ENCODE measurements around the gene CSF3R. TPM values are rescaled to one million over a fixed set of nuclear protein-coding genes. Genes with fewer than 3 reads are reported as not detected.

The CSF3R gene
- total RNA-seq, 3 donors from 2014 or later (not counting 1 experiment from before 2014, with no cell fraction given), result 5.7 to 74.9 (median 11.7) TPM

GRCh38 chr1:36417931-36418330, 64.8 kb downstream of the CSF3R start:
- no peaks in the 10 kb centered on the region for H3K36me3 Mint-ChIP-seq
- Histone ChIP-seq H3K27me3 (ENCODE audit: control insufficient read depth, insufficient read depth, low read length) (no peaks in the 10 kb centered on the region), H3K4me1 (ENCODE audit: control insufficient read depth, insufficient read depth, low read length) (peaks cover 5% of the 10 kb centered on the region), H3K36me3 (ENCODE audit: control insufficient read depth, insufficient read depth, low read length) (no peaks in the 10 kb centered on the region), H3K27ac (ENCODE audit: low read length) (no peak overlapping the region), H3K4me3 (ENCODE audit: low read length) (no peak overlapping the region), H3K9me3 (ENCODE audit: control insufficient read depth, insufficient read depth, low read length) (no peaks in the 10 kb centered on the region)
- H3K27ac Mint-ChIP-seq, result no peak overlapping the region
- intact Hi-C loops (cut with micrococcal nuclease), result no loop called here
- ATAC-seq, result no peak
- H3K4me1 Mint-ChIP-seq, result peaks cover 11 to 13% of the 10 kb centered on the region in 2 donors
- no peaks in the 10 kb centered on the region for H3K9me3 Mint-ChIP-seq
- H3K4me3 Mint-ChIP-seq, result no peak overlapping the region
- no peak for DNase-seq
- 95% methylated on average over 9 of the region's 9 CpGs for WGBS (ENCODE audit: insufficient coverage)
- TF ChIP-seq, protein P1, sequence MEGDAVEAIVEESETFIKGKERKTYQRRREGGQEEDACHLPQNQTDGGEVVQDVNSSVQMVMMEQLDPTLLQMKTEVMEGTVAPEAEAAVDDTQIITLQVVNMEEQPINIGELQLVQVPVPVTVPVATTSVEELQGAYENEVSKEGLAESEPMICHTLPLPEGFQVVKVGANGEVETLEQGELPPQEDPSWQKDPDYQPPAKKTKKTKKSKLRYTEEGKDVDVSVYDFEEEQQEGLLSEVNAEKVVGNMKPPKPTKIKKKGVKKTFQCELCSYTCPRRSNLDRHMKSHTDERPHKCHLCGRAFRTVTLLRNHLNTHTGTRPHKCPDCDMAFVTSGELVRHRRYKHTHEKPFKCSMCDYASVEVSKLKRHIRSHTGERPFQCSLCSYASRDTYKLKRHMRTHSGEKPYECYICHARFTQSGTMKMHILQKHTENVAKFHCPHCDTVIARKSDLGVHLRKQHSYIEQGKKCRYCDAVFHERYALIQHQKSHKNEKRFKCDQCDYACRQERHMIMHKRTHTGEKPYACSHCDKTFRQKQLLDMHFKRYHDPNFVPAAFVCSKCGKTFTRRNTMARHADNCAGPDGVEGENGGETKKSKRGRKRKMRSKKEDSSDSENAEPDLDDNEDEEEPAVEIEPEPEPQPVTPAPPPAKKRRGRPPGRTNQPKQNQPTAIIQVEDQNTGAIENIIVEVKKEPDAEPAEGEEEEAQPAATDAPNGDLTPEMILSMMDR (IDR thresholded peaks at IDR 0.05), result no peak
- no peaks in the 10 kb centered on the region for H3K27me3 Mint-ChIP-seq (ENCODE audit: low read depth in 2 of 2)

Other genes with a start within 250 kb of the CSF3R start
- gene SH3D21, start 176.5 kb downstream of the CSF3R start, total RNA-seq, result 1 to 10 TPM; 1.9 to 2.6 (median 2.5) TPM
- gene EVA1B, start 159.3 kb downstream of the CSF3R start, total RNA-seq, result 1 to 10 TPM; 4.0 to 8.0 (median 4.9) TPM
- gene STK40, start 97.0 kb downstream of the CSF3R start, total RNA-seq, result 10 to 100 TPM; 55.9 to 65.3 (median 59.8) TPM
- gene LSM10, start 85.0 kb downstream of the CSF3R start, total RNA-seq, result 10 to 100 TPM; 25.2 to 30.4 (median 26.6) TPM
- 1 to 10 TPM in 1 of 3 donors, not detected in 2; 2.3 TPM for gene OSCP1, start 32.5 kb downstream of the CSF3R start, total RNA-seq
- gene MRPS15, start 18.5 kb downstream of the CSF3R start, total RNA-seq, result 10 to 100 TPM; 28.2 to 38.2 (median 32.0) TPM